Measurements from ENCODE around the gene NR2C1.
"Not testable (repeated sequence)": the region's sequence is repeated elsewhere in the genome, so short reads cannot be mapped to it uniquely, and the experiment has no call there.

NR2C1 gene

GRCh38 chr12:95002754-95003153 is 70.7 kb downstream of the NR2C1 start:
- TF ChIP-seq CTCF (IDR thresholded peaks at IDR 0.05; ENCODE audit: control extremely low read depth, extremely low read depth, low read depth, missing control alignments): no peak
- POLR2A ChIA-PET: no interaction called here
- DNase-seq (ENCODE audit: extremely low spot score): no peak
- CTCF ChIA-PET: interaction anchor here (1.3 to 1.5 kb wide), 2 partner anchors 16 to 47 kb away, joined by 3 read pairs; no protein-coding TSS in a partner anchor

DNA sequence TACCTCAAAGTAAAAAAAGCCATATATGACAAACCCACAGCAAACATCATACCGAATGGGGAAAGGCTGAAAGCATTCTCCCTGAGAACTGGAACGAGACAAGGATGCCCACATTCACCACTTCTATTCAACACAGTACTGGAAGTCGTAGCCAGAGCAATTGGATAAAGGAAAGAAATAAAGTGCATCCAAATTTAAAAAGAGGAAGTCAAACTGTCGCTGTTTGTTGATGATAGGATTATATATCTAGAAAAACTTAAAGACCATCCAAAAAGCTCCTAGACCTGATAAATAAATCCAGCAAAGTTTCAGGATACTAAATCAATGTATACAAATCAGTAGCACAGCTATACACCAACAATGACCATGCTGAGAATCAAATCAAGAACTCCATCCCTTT is 75.1 kb downstream of the NR2C1 start:
- POLR2A ChIA-PET: no interaction called here
- CTCF ChIA-PET: no interaction called here
- DNase-seq (ENCODE audit: extremely low spot score): no peak
- no peak for TF ChIP-seq CTCF (IDR thresholded peaks at IDR 0.05; ENCODE audit: control extremely low read depth, extremely low read depth, low read depth, missing control alignments)

DNA sequence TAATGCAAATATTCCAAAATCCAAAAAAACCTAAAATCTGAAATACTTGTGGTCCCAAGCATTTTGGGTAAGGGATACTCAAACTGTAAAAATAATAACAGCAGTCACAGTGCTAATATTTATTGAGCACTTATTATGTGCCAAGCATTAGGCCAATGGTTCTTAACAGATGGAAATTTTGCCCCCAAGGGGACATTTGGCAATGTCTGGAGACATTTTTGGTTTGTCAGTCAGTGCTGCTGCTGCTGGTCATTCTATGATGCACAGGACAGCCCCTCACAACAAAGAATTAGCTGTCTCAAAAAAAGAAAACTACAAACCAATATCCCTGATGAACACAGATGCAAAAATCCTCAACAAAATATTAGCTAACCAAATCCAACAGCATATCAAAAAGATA is 75.7 kb downstream of the NR2C1 start:
- no peak for TF ChIP-seq CTCF (IDR thresholded peaks at IDR 0.05; ENCODE audit: control extremely low read depth, extremely low read depth, low read depth, missing control alignments)
- DNase-seq (ENCODE audit: extremely low spot score): no peak
- CTCF ChIA-PET: no interaction called here
- POLR2A ChIA-PET: no interaction called here

- CTCF ChIA-PET: no interaction called here
- no peak for DNase-seq (ENCODE audit: extremely low spot score)
- no peak for TF ChIP-seq CTCF (IDR thresholded peaks at IDR 0.05; ENCODE audit: control extremely low read depth, extremely low read depth, low read depth, missing control alignments)
- POLR2A ChIA-PET: no interaction called here
Measured at GRCh38 chr12:94997061-94997460, 76.4 kb downstream of the NR2C1 start.

- CTCF ChIA-PET: interaction anchor here (0.8 to 1.7 kb wide), 2 partner anchors 9 to 119 kb away, joined by 3 to 5 read pairs; partner anchors contain the start of gene NDUFA12
- DNase-seq (ENCODE audit: extremely low spot score): no peak
- TF ChIP-seq CTCF (IDR thresholded peaks at IDR 0.05; ENCODE audit: control extremely low read depth, extremely low read depth, low read depth, missing control alignments): no peak
- POLR2A ChIA-PET: no interaction called here
Measured at GRCh38 chr12:94994312-94994711, 79.1 kb downstream of the NR2C1 start.

DNA sequence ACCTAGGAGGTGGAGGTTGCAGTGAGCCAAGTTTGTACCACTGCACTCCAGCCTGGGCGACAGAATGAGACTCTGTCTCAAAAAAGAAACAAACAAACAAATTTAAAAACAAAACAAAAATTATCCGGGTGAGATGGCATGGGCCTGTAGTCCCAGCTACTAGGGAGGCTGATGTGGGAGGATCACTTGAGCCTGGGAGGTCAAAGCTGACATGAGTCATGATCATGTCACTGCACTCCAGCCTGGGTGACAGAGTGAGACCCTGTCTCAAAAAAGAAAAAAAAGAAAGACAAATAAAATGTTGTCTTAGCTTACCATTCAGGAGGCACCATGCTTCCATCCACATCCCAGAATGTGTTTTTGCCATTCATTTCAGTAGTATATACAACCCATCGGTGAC is 79.6 kb downstream of the NR2C1 start:
- CTCF ChIA-PET: interaction anchor here (0.8 to 1.7 kb wide), 2 partner anchors 10 to 118 kb away, joined by 3 to 5 read pairs; partner anchors contain the start of gene NDUFA12
- POLR2A ChIA-PET; DNase-seq (ENCODE audit: extremely low spot score): not testable (repeated sequence)

DNA sequence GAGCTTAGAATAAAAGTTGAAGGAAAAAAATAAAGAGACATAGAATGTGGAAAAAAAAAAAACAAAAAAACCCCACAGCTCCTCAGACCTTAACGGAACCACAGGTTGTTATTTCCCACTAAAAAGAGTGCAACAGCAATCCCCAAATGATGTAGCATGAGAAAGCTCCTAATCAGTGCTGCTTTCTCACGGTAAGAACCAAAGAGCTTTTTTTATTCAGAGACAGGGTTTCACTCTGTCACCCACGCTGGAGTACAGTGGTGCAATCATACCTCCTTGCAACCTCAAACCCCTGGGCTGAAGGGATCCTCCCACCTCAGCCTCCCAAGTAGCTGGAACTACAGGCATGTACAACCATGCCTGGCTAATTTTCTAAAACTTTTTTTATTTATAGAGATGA is 83.2 kb downstream of the NR2C1 start:
- ChIA-PET POLR2A (interaction anchor here (0.7 to 1.6 kb wide), 2 partner anchors 13 to 1009 kb away, joined by 3 to 6 read pairs; partner anchors contain the start of gene NDUFA12), CTCF (interaction anchor here (0.9 to 2.7 kb wide), 9 partner anchors 8 to 232 kb away, joined by 3 to 10 read pairs (median 4); partner anchors contain the start of genes NDUFA12 and NR2C1)
- TF ChIP-seq CTCF (IDR thresholded peaks at IDR 0.05; ENCODE audit: control extremely low read depth, extremely low read depth, low read depth, missing control alignments): no peak
- no peak for DNase-seq (ENCODE audit: extremely low spot score)
